ENCODE data around the gene PLA2G6. TPM values are rescaled to one million over a fixed set of nuclear protein-coding genes. Genes with fewer than 3 reads are reported as not detected.

The PLA2G6 gene
- total RNA-seq, 1 experiment from 2014 or later, result 36.0 TPM

DNA sequence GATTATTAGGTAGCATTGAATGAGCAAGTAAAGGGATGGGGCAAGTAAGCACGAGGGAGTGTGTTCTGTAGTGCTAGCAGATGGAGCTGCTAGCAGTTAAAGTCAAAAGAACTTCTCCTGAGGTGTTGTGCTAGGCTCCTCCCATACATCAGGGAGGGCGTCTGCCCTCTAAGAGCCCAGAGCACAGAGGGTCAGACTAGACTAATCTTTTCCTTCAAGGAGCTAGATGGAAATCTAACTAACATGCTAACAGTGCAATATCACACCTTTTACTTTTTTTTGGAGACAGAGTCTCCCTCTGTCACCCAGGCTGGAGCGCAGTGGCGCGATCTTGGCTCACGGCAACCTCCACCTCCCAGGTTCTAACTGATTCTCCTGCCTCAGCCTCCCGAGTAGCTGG lies 3.2 kb upstream of the PLA2G6 start:
- Histone ChIP-seq H3K79me2 (ENCODE audit: insufficient read depth, low read length) (peaks cover 6% of the 10 kb centered on the region), H3K9me2 (ENCODE audit: insufficient read depth) (no peaks in the 10 kb centered on the region), H3K36me3 (ENCODE audit: control insufficient read depth in 1 of 2, insufficient read depth in 2 of 2, low read length in 2 of 2) (no peaks in the 10 kb centered on the region), H3K9me3 (ENCODE audit: control insufficient read depth in 1 of 2, insufficient read depth in 1 of 2, low read depth in 1 of 2, low read length in 2 of 2) (no peaks in the 10 kb centered on the region), H4K20me1 (ENCODE audit: insufficient read depth) (no peaks in the 10 kb centered on the region), H2AFZ (ENCODE audit: low read depth, low read length, poor library complexity, severe bottlenecking) (no peak overlapping the region), H3K9ac (ENCODE audit: low read length) (no peak overlapping the region), H3K27me3 (ENCODE audit: insufficient read depth, low read length) (no peaks in the 10 kb centered on the region), H3K4me1 (ENCODE audit: control insufficient read depth in 1 of 2, insufficient read depth in 2 of 2, low read length in 2 of 2) (peaks cover 19 to 22% of the 10 kb centered on the region in 2 experiments), H3K27ac (ENCODE audit: low read depth, low read length) (no peak overlapping the region), H3K4me3 (replicated peaks in 1 of 2; ENCODE audit: low read depth in 1 of 2, low read length in 2 of 2) (no peak overlapping the region), H3K4me2 (ENCODE audit: low read length) (no peak overlapping the region)
- intact Hi-C loops (cut with micrococcal nuclease), result no loop called here
- CTCF ChIA-PET, result no interaction called here
- BruUV-seq (replicated peaks), result no TSS peak
- RAD21 ChIA-PET (ENCODE audit: low non-redundant PET in 1 of 2, low total read pairs in 2 of 2, uncharacterized antibody in 2 of 2, unreplicated experiment in 2 of 2), result no interaction called here
- TF ChIP-seq, protein P1, sequence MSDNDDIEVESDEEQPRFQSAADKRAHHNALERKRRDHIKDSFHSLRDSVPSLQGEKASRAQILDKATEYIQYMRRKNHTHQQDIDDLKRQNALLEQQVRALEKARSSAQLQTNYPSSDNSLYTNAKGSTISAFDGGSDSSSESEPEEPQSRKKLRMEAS (IDR thresholded peaks at IDR 0.05), result no peak
- no peak for TF ChIP-seq SRF (IDR thresholded peaks at IDR 0.05; ENCODE audit: low read depth)
- no peak for TF ChIP-seq CBX3 (IDR thresholded peaks at IDR 0.05; ENCODE audit: low read depth)
- no peak for TF ChIP-seq TCF7L2 (IDR thresholded peaks at IDR 0.05; ENCODE audit: borderline replicate concordance, extremely low read depth, insufficient read depth, insufficient read length)
- no peak for TF ChIP-seq EGR1 (IDR thresholded peaks at IDR 0.05; ENCODE audit: low read depth)
- TF ChIP-seq ZBTB33 (IDR thresholded peaks at IDR 0.05; ENCODE audit: extremely low read depth, insufficient replicate concordance, low read length), result no peak
- no peak for TF ChIP-seq SIN3A (IDR thresholded peaks at IDR 0.05; ENCODE audit: low read depth)
- no peak for TF ChIP-seq ZFX (IDR thresholded peaks at IDR 0.05)
- TF ChIP-seq EZH2 (IDR thresholded peaks at IDR 0.05), result no peak
- TF ChIP-seq POLR2AphosphoS5 (IDR thresholded peaks at IDR 0.05; ENCODE audit: low read depth, low read length), result no peak
- TF ChIP-seq, protein P2, sequence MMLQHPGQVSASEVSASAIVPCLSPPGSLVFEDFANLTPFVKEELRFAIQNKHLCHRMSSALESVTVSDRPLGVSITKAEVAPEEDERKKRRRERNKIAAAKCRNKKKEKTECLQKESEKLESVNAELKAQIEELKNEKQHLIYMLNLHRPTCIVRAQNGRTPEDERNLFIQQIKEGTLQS (IDR thresholded peaks at IDR 0.05), result no peak
- no peak for TF ChIP-seq JUND (IDR thresholded peaks at IDR 0.05)
- POLR2A ChIA-PET, result no interaction called here
- no peak for DNase-seq (ENCODE audit: low read depth, low spot score)
- ATAC-seq, result no peak
